ENCODE data around the gene IER2.
"Not testable (repeated sequence)": the region's sequence is repeated elsewhere in the genome, so short reads cannot be mapped to it uniquely, and the experiment has no call there.

Gene IER2

DNA sequence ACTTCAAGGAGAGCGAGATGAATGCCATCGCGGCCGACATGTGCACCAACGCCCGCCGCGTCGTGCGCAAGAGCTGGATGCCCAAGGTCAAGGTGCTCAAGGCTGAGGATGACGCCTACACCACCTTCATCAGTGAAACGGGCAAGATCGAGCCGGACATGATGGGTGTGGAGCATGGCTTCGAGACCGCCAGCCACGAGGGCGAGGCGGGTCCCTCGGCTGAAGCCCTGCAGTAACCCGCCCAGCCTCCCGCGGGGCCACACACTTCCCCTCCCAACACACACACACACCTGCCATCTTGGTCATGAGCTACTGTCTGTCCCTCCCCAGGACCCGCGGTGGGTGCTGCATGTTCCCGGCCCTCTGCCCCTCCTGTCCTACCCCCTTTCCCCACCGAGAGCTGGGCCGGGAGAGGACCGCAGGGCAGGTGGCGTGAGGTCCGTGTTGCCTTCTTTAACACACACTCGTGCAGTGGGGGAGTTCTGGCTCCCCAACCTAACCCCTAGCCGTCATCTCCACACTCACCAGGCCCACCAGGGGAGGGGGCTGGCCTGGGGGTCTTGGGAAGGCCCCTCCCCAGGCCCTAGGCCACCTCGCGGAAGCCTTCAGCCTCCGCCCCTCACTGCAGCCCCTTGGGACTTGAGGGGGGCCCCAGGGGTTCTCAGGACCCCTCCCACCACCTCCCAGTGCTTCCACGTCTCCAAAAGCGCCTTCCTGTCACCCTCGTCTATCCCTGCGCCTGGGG lies 11.9 kb upstream of the IER2 start:
- DNase-seq (ENCODE audit: low read depth in 4 of 4, low spot score in 1 of 4), result no peak

DNA sequence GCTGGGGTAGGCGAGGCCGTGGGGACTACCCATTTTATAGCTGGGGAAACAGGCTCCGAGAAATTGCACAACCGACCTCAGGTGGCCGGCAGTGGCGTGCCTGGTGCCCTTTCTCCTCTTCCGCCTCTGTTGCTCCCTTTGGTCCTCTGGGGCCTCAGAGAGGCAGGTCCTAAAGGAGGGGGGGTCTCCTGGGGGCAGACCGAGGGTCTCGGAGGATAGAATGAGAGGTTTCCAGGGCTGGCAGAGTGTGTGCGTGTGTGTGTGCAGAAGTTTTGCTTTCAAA lies 11.4 kb upstream of the IER2 start:
- DNase-seq (ENCODE audit: low read depth in 4 of 4, low spot score in 1 of 4), result no peak

GRCh38 chr19:13139633-13140311 lies 10.4 kb upstream of the IER2 start:
- DNase-seq (ENCODE audit: low read depth in 4 of 4, low spot score in 1 of 4), result no peak

DNA sequence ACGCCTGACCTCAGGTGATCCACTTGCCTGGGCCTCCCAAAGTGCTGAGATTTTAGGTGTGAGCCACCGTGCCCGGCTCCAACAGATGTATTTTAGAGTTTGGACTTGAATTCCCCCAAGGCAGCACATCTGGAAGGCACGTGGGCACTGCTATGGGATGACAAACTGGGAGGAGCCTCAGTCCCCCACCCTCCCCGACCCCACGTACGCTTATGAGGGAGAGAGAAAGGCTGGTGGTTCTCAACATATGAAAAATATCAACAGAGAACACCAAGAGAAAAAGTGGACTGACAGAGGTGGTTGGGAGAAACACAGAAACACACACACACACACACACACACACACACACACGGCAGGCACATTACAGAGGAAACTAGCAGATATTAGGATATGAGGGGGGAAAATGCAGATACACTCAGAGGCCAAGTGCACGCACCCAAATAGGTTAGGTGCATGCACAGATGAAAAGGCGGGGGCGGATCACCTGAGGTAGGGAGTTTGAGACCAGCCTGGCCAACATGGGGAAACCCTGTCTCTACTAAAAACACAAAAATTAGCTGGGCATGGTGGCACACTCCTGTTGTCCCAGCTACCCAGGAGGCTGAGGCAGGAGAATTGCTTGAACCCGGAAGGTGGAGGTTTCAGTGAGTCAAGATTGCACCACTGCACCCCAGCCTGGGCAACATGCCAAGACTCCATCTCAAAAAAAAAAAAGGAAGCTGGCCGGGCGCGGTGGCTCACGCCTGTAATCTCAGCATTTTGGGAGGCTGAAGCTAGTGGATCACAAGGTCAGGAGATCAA lies 3.2 kb upstream of the IER2 start:
- DNase-seq (ENCODE audit: low read depth in 4 of 4, low spot score in 1 of 4), result no peak

GRCh38 chr19:13149173-13149627 lies 1.0 kb upstream of the IER2 start:
- not testable (repeated sequence) for DNase-seq (ENCODE audit: low read depth in 4 of 4, low spot score in 1 of 4)

DNA sequence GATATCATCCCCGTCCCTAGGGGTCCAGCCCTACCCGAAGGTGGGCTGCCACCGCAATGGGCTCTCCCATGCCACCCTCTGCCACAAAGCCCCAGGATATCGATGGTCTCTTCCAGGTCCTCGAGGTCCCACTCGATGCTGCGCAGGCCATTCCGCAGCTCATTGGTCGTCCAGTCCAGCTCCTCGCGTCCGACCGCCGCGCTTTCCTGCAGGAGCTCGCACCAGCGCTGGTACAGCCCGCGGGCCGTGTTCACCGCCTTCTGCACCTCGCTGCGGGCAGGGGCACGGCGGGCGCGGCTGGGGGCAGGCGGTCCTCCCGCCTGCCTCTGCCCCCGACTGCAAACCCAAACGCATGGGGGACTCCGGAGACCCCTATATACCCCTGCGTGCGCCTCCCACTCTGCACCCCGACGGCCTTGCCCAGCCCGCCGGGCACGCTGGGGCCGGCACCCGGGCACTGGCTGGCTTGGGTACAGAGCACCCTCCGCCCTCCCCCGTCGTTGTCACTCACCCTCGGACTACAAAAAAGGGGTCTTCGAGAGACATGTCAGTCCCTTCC lies 504 bp upstream of the IER2 start:
- no peak for DNase-seq (ENCODE audit: low read depth in 4 of 4, low spot score in 1 of 4)

GRCh38 chr19:13150931-13151604 lies 857 bp downstream of the IER2 start:
- DNase-seq (ENCODE audit: low read depth in 4 of 4, low spot score in 1 of 4), result no peak

DNA sequence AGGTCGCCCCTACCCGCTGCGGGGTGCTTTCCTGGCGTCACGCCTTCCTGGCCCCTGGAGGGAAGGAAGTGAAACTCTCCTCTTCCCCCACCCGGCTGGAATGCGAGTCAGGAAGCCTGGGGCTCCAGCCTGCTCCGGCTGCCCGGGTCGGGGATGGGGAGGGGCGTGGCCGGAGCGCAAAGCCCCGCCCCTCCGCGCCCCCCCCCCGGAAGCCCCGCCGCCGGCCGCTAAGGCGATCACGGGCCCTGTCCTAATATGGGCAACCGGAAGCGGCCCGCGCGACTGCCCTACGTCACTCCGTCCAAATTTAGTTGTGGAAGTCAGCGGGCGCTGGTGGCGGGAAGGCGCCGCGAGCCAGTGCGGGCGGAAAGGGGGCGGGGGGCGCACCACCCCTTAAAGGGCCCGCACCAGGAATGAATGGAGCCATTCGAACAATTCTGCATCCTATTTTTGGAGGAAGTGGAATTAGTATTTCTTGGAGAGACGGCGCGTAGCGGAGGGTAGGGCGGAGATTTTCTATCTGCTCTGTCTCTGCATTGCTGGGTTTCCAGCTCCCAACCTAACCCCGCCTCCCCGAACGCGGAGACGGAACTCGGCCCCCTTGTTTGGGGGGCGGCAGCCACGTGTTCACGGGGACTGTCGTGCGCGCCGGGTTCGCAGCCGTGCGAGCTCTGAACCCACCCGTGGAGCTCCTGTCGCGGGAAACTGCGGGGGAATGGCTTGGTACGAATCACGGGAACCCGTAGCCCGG lies 1.6 kb downstream of the IER2 start:
- peak; percentile 88 to 93 (median 90) for DNase-seq (ENCODE audit: low read depth in 4 of 4, low spot score in 1 of 4)

DNA sequence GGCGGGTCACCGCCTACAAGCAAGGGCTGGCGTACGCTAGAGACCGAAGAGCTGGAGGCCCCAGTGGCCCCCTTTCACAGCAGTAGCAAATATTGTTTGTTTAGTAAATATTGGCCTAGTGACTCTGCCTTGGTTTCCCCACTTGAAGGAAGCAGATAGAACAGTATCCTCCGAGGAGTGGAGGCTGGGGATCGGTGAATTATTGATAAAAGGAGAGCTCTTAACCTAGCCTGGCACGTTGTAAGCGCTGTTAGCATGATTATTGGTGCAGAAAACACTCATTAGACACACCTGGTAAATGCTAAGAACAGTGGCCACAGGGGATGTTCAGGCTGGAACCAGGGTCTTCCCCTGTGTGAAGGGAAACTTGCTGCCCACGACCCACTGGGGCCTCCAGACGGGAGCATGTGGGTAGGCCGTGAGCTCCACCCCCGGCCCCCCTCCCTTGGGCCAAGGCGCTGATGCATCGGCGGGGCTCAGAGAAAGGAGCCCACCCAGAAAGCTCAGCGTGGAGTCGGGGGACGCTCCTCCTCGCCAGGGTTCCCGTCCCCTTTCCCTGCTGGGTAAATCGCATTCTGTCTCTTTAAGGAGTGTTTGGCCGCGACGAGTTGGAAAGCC lies 2.3 kb downstream of the IER2 start:
- no peak for DNase-seq (ENCODE audit: low read depth in 4 of 4, low spot score in 1 of 4)

GRCh38 chr19:13152974-13153568 lies 2.9 kb downstream of the IER2 start:
- DNase-seq (ENCODE audit: low read depth in 4 of 4, low spot score in 1 of 4), result peak; percentile 94 to 99 (median 96)

GRCh38 chr19:13153569-13154240 lies 3.5 kb downstream of the IER2 start:
- DNase-seq (ENCODE audit: low read depth in 4 of 4, low spot score in 1 of 4), result no peak

DNA sequence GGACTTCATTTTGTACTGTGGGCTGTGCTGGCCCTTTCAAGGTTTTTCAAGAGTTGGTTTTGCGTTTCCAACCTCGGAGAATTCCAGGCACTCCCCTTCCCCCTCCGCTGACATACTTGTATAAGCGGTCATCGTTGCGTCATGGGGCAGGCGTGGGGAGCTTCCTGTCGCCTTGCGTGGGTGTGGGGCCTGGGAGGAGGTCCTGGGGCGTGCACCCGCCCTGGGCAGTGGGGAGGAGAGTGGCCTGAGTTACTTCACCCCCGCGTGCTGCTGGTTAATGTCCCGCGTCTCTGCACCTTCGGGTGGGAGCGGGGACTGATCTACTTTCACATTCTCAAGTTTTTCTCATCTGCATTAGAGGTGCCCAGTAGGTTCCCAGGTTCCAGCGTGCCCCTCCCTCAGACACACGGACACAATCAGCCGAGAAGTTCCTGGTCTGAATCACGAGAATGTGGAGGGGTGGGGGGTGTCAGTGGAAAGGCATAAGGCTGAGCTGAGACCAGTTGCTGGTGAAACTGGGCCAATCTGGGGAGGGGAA lies 4.1 kb downstream of the IER2 start:
- DNase-seq (ENCODE audit: low read depth in 4 of 4, low spot score in 1 of 4), result peak in 1 of 4 experiments; percentile 71

- DNase-seq (ENCODE audit: low read depth in 4 of 4, low spot score in 1 of 4), result peak in 2 of 4 experiments; percentile 62 to 79
Observed at GRCh38 chr19:13154911-13155471, 4.8 kb downstream of the IER2 start.

DNA sequence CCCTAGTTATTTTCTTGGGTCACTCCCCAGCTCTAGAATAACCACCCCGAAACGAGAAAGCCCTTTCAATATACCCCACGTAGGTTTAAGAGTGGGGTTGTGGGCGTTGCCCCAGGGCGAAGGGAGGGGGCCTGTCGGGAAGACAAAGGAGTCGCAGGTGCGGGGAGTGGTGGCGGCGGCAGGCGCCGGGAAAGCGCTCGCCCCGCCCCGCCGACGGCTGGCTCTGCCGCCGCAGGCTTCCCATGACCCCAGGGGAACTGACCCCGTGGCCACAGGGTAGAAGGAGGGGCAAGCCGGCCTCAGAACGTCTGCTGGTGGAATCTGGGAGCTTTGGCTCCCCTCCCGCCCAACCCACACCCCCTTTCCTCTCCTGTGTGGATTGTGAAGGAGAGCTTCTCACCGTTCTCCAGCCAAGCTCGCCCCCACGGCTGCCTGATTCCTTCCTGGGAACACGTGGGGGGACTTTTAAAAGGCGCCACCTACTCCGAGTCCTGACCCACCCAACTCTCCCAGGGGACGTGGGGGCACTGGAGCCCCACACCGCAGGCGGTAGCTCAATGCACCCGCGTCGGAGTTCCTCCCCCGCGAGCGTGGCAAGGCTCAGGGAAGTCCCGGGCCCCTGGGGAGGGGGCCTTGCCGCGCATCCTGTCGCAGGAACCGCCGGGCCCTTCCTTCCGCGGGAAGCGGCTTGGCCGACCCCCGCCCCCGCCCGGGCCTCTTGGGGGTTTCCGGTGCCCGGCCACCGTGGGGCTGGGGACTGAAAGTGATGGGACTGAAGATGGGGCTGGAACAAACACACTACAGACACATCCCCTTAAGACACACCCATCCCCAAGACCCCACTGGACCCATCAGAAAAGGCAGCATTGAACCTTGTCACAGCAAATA lies 5.5 kb downstream of the IER2 start:
- peak in 1 of 4 experiments; percentile 65 for DNase-seq (ENCODE audit: low read depth in 4 of 4, low spot score in 1 of 4)

DNA sequence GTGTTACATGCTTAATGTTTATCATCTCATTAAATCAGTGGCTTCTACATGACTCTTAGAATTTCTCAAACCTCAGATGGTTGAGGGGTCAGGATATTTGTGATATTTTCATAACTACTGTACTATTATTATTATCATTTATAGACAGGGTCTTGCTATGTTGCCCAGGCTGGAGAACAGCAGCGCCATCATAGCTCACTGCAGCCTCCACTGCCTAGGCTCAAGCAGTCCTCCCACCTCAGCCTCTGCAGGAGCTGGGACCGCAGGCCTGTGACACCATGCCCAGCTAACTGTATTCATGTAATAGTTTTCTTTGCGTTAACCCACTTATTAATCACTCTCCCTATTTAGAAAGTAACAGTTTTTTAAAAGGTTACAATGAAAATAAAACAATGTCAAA lies 9.5 kb downstream of the IER2 start:
- DNase-seq (ENCODE audit: low read depth in 4 of 4, low spot score in 1 of 4), result no peak

GRCh38 chr19:13160557-13160956 lies 10.3 kb downstream of the IER2 start:
- DNase-seq (ENCODE audit: low read depth in 4 of 4, low spot score in 1 of 4), result no peak

Data from stimulated activated CD4-positive, alpha-beta T cell treated with anti-CD3 and anti-CD28 coated beads, Interleukin-1b, Interleukin-23, amount 100 ng/mL, for 24 hours (primary cell).